Measurements from ENCODE around the gene CPVL. TPM values are rescaled to one million over a fixed set of nuclear protein-coding genes. Genes with fewer than 3 reads are reported as not detected.

Gene CPVL
- total RNA-seq, 2 donors from 2014 or later = 32.4 to 53.3 TPM

GRCh38 chr7:28984217-28984616 lies 162.1 kb downstream of the CPVL start:
- no peak for TF ChIP-seq CTCF (conservative IDR thresholded peaks at IDR 0.05)

GRCh38 chr7:28983396-28984190 lies 162.7 kb downstream of the CPVL start:
- no peaks in the 10 kb centered on the region for H3K36me3 ChIP-seq (ENCODE audit: control insufficient read depth, insufficient read depth, low read length)
- H3K27ac ChIP-seq (ENCODE audit: low read depth, low read length) = peak overlapping the region; percentile 82
- DNase-seq = no peak
- H3K9me3 ChIP-seq (ENCODE audit: control insufficient read depth, low read length) = no peaks in the 10 kb centered on the region
- H3K4me3 ChIP-seq (ENCODE audit: low read length) = no peak overlapping the region
- peaks cover 33% of the 10 kb centered on the region for H3K4me1 Mint-ChIP-seq
- no peak overlapping the region for H3K4me3 Mint-ChIP-seq
- peaks cover 10% of the 10 kb centered on the region for H3K27me3 Mint-ChIP-seq (ENCODE audit: insufficient read depth)
- WGBS, 2 experiments (ENCODE audit: insufficient coverage in 1 of 2, insufficient read length in 1 of 2) = 96 to 100% methylated on average over 1 to 3 of the region's 4 CpGs
- peaks cover 11% of the 10 kb centered on the region for H3K4me1 ChIP-seq (ENCODE audit: control insufficient read depth, insufficient read depth, low read length)
- no peak overlapping the region for H3K27ac Mint-ChIP-seq
- no peak overlapping the region for H3K9ac ChIP-seq (ENCODE audit: extremely low read depth, low read length, poor library complexity, severe bottlenecking)
- no peak for TF ChIP-seq CTCF (conservative IDR thresholded peaks at IDR 0.05)
- H3K9me3 Mint-ChIP-seq = no peaks in the 10 kb centered on the region
- H3K27me3 ChIP-seq (ENCODE audit: control insufficient read depth, insufficient read depth, low read length, poor library complexity, severe bottlenecking) = no peaks in the 10 kb centered on the region
- H3K36me3 Mint-ChIP-seq (ENCODE audit: low read depth) = no peaks in the 10 kb centered on the region

More at GRCh38 chr7:28984217-28984616, 162.1 kb downstream of the CPVL start:
- H3K36me3 ChIP-seq (ENCODE audit: control insufficient read depth, insufficient read depth, low read length) = no peaks in the 10 kb centered on the region
- peak overlapping the region; percentile 69 for H3K27ac Mint-ChIP-seq
- H3K9ac ChIP-seq (ENCODE audit: extremely low read depth, low read length, poor library complexity, severe bottlenecking) = no peak overlapping the region
- H3K4me3 Mint-ChIP-seq = no peak overlapping the region
- peaks cover 12% of the 10 kb centered on the region for H3K27me3 Mint-ChIP-seq (ENCODE audit: insufficient read depth)
- no peaks in the 10 kb centered on the region for H3K9me3 ChIP-seq (ENCODE audit: control insufficient read depth, low read length)
- no peaks in the 10 kb centered on the region for H3K36me3 Mint-ChIP-seq (ENCODE audit: low read depth)
- H3K27ac ChIP-seq (ENCODE audit: low read depth, low read length) = peak overlapping the region; percentile 82
- no peaks in the 10 kb centered on the region for H3K27me3 ChIP-seq (ENCODE audit: control insufficient read depth, insufficient read depth, low read length, poor library complexity, severe bottlenecking)
- peaks cover 11% of the 10 kb centered on the region for H3K4me1 ChIP-seq (ENCODE audit: control insufficient read depth, insufficient read depth, low read length)
- H3K9me3 Mint-ChIP-seq = no peaks in the 10 kb centered on the region
- H3K4me1 Mint-ChIP-seq = peaks cover 33% of the 10 kb centered on the region
- H3K4me3 ChIP-seq (ENCODE audit: low read length) = no peak overlapping the region
- no peak for DNase-seq

GRCh38 chr7:28981161-28981465 lies 165.2 kb downstream of the CPVL start:
- no peak overlapping the region for H3K4me3 Mint-ChIP-seq
- H3K4me1 Mint-ChIP-seq = peaks cover 24% of the 10 kb centered on the region
- Histone ChIP-seq H3K27ac (ENCODE audit: low read depth, low read length) (no peak overlapping the region), H3K4me1 (ENCODE audit: control insufficient read depth, insufficient read depth, low read length) (peaks cover 11% of the 10 kb centered on the region), H3K27me3 (ENCODE audit: control insufficient read depth, insufficient read depth, low read length, poor library complexity, severe bottlenecking) (no peaks in the 10 kb centered on the region), H3K36me3 (ENCODE audit: control insufficient read depth, insufficient read depth, low read length) (no peaks in the 10 kb centered on the region), H3K4me3 (ENCODE audit: low read length) (no peak overlapping the region), H3K9ac (ENCODE audit: extremely low read depth, low read length, poor library complexity, severe bottlenecking) (no peak overlapping the region), H3K9me3 (ENCODE audit: control insufficient read depth, low read length) (no peaks in the 10 kb centered on the region)
- 93 to 95% methylated on average over 3 to 4 of the region's 4 CpGs for WGBS, 2 experiments (ENCODE audit: insufficient coverage in 1 of 2, insufficient read length in 1 of 2)
- H3K27ac Mint-ChIP-seq = no peak overlapping the region
- H3K9me3 Mint-ChIP-seq = no peaks in the 10 kb centered on the region
- no peak for DNase-seq
- no peak for TF ChIP-seq CTCF (conservative IDR thresholded peaks at IDR 0.05)
- H3K36me3 Mint-ChIP-seq (ENCODE audit: low read depth) = no peaks in the 10 kb centered on the region
- H3K27me3 Mint-ChIP-seq (ENCODE audit: insufficient read depth) = peaks cover 2% of the 10 kb centered on the region
